ENCODE results near the gene MTCH2. TPM values are rescaled to one million over a fixed set of nuclear protein-coding genes. Genes with fewer than 3 reads are reported as not detected.

Gene MTCH2
- total RNA-seq, 1 experiment from 2014 or later: 176 TPM

GRCh38 chr11:47587039-47587716 is 55.2 kb downstream of the MTCH2 start:
- H3K27me3 Mint-ChIP-seq (ENCODE audit: low read depth): peaks cover 5% of the 10 kb centered on the region
- H3K36me3 Mint-ChIP-seq (ENCODE audit: insufficient read depth in 1 of 3, low read depth in 3 of 3): peaks cover 19 to 31% (median 25%) of the 10 kb centered on the region in 3 experiments; a peak in 6 of 7 replicates
- H3K9me3 Mint-ChIP-seq: no peaks in the 10 kb centered on the region; a peak in 1 of 5 replicates
- Histone ChIP-seq H2BK20ac (ENCODE audit: low read depth, low read length, poor library complexity, severe bottlenecking) (no peak overlapping the region), H4K8ac (replicated peaks; ENCODE audit: insufficient read length, low read depth, low read length) (no peak overlapping the region), H3T11ph (ENCODE audit: low read length) (no peak overlapping the region), H3K23me2 (ENCODE audit: insufficient read length, low read depth, low read length, poor library complexity, severe bottlenecking) (no peaks in the 10 kb centered on the region), H4K20me1 (ENCODE audit: control insufficient read depth, insufficient read depth, insufficient read length) (no peaks in the 10 kb centered on the region), H3K4ac (ENCODE audit: low read depth, low read length) (no peak overlapping the region), H2AK5ac (ENCODE audit: insufficient read length, low read length) (no peak overlapping the region), H2BK5ac (ENCODE audit: insufficient read length, low read length) (no peak overlapping the region), H2BK120ac (ENCODE audit: low read depth, low read length, poor library complexity, severe bottlenecking) (no peak overlapping the region), H3K27ac (ENCODE audit: insufficient read length, low read depth, low read length) (no peak overlapping the region), H2BK15ac (ENCODE audit: low read depth, low read length) (no peak overlapping the region), H3K23ac (ENCODE audit: insufficient read length, low read depth, low read length) (no peak overlapping the region), H3K4me1 (ENCODE audit: insufficient read depth, low read length) (no peaks in the 10 kb centered on the region), H2AFZ (ENCODE audit: low read length) (no peak overlapping the region), H3K79me2 (ENCODE audit: insufficient read depth, low read length) (no peaks in the 10 kb centered on the region), H3K4me2 (ENCODE audit: insufficient read depth, insufficient read length, low read length) (no peak overlapping the region), H3K9me3 (ENCODE audit: control insufficient read depth, low read depth, low read length) (no peaks in the 10 kb centered on the region), H4K5ac (ENCODE audit: insufficient read length, low read depth, low read length) (no peak overlapping the region), H3K27me3 (ENCODE audit: insufficient read depth, low read length) (no peaks in the 10 kb centered on the region), H4K91ac (ENCODE audit: insufficient read length, low read depth, low read length) (no peak overlapping the region), H3K56ac (ENCODE audit: insufficient read length, low read depth, low read length) (no peak overlapping the region), H3K18ac (ENCODE audit: insufficient read length, low read depth, low read length) (no peak overlapping the region), H2BK12ac (ENCODE audit: insufficient read length, low read depth, low read length) (no peak overlapping the region), H3K79me1 (ENCODE audit: insufficient read depth, low read depth, low read length, poor library complexity, severe bottlenecking) (no peaks in the 10 kb centered on the region), H3K14ac (ENCODE audit: insufficient read depth, low read length) (no peak overlapping the region; the same call in 1 of the 2 replicates), H3K9ac (ENCODE audit: extremely low read depth, insufficient read length, low read length) (no peak overlapping the region)
- no peak for DNase-seq
- no peak for TF ChIP-seq CTCF (conservative IDR thresholded peaks at IDR 0.05)
- peaks cover 0 to 6% of the 10 kb centered on the region in 2 experiments; a peak in 2 of 4 replicates for H3K4me1 Mint-ChIP-seq
- no CpG with 5 or more reads among the region's 6 CpGs for WGBS (ENCODE audit: extremely low coverage, insufficient read length, low lambda C conversion rate)
- H3K4me3 Mint-ChIP-seq: no peak overlapping the region
- H3K27ac Mint-ChIP-seq: peak overlapping the region in 2 of 3 experiments; percentile 19 to 39; a peak in 3 of 7 replicates
